Gastroesophageal sphincter (tissue), 3 donors: ENCODE measurements around the gene C1QTNF12.

ENCODE experiments used
- CTCF ChIP-seq, 4 experiments: fragments of 200-600 bp in 2 of 4; fragments of 450-650 bp in 2 of 4; sonication (generic) in 1 of 4; IDR thresholded peaks; one replicate each; pipeline ENCODE4 v1.5.1; 2017 to 2019; ENCODE audit warnings: antibody characterized with exemption in 4 of 4, mild to moderate bottlenecking in 2 of 4, moderate library complexity in 2 of 4
- EP300 ChIP-seq: sonication (generic); formaldehyde crosslinking; IDR thresholded peaks from one replicate; pipeline ENCODE4 v1.6.1; 2017; ENCODE audit warnings: antibody characterized with exemption, mild to moderate bottlenecking
- POLR2A ChIP-seq, 2 donors: fragments of 450-650 bp; IDR thresholded peaks; one replicate each; pipeline ENCODE4 v1.6.1; 2017; ENCODE audit warnings: antibody characterized with exemption in 2 of 2, mild to moderate bottlenecking in 2 of 2, moderate library complexity in 1 of 2
- POLR2AphosphoS5 ChIP-seq: sonication (generic); formaldehyde crosslinking; IDR thresholded peaks from one replicate; pipeline ENCODE4 v1.6.1; 2017; ENCODE audit warnings: antibody characterized with exemption

- TF ChIP-seq CTCF (IDR thresholded peaks at IDR 0.05) (no peak), POLR2AphosphoS5 (no peak), POLR2A (IDR thresholded peaks at IDR 0.05) (no peak), EP300 (no peak)
These were observed 47.0 kb upstream of the C1QTNF12 start for GRCh38 chr1:1293263-1294249.
